Activated CD8-positive, alpha-beta T cell treated with anti-CD3 and anti-CD28 coated beads for 36 hours (primary cell): ENCODE results near the gene GRIK3. TPM values are rescaled to one million over a fixed set of nuclear protein-coding genes. Genes with fewer than 3 reads are reported as not detected.

Source experiments
- ATAC-seq: fragments of 200-7000 bp; cut with Tn5 transposase; one replicate; pipeline ENCODE4 v1.10.0; 2021; ENCODE audit warnings: mild to moderate bottlenecking, moderate library complexity
- CTCF ChIA-PET: fragments of 350-600 bp; sonication (Branson Sonifier 250); formaldehyde crosslinking; loops from one replicate; lab custom pipeline; 2021; ENCODE audit warnings: antibody characterized with exemption; lab: Charles Lee
- POLR2A ChIA-PET: fragments of 350-600 bp; sonication (Branson Sonifier 250); formaldehyde crosslinking; loops from one replicate; lab custom pipeline; 2021; ENCODE audit warnings: antibody characterized with exemption; lab: Charles Lee
- DNase-seq: peaks from one replicate; pipeline ENCODE4 v3.0.0-alpha.2; 2020
- H3K27ac Mint-ChIP-seq: one replicate; pipeline ENCODE4 v1.8.0; 2021; ENCODE audit warnings: mild to moderate bottlenecking, mixed read lengths
- H3K27me3 Mint-ChIP-seq: one replicate; pipeline ENCODE4 v1.8.0; 2021; ENCODE audit warnings: mixed read lengths
- H3K36me3 Mint-ChIP-seq: one replicate; pipeline ENCODE4 v1.8.0; 2021; ENCODE audit warnings: low read depth, mixed read lengths
- H3K4me1 Mint-ChIP-seq: one replicate; pipeline ENCODE4 v1.8.0; 2021; ENCODE audit warnings: low read depth, mixed read lengths
- H3K4me3 Mint-ChIP-seq: one replicate; pipeline ENCODE4 v1.8.0; 2021; ENCODE audit warnings: mild to moderate bottlenecking, moderate library complexity, mixed read lengths
- H3K9me3 Mint-ChIP-seq: one replicate; pipeline ENCODE4 v1.8.0; 2021; ENCODE audit warnings: mixed read lengths
- CTCF ChIP-seq: fragments of 200-600 bp; IDR thresholded peaks from one replicate; pipeline ENCODE4 v1.8.0; 2022; ENCODE audit warnings: antibody characterized with exemption, mild to moderate bottlenecking
- intact Hi-C: fragments of 100-400 bp; cut with micrococcal nuclease; formaldehyde crosslinking; loops from one replicate; pipeline ENCODE4 v1.10.0; 2022
- total RNA-seq, 2 experiments: library from RNA; stranded (reverse); gene quantifications; one replicate each; pipeline ENCODE4 v1.2.3, GENCODE V29; 2021

The GRIK3 gene
- total RNA-seq, 2 experiments from 2014 or later, result not detected

- ChIA-PET CTCF (no interaction called here), POLR2A (no interaction called here)
- no peak for ATAC-seq
- intact Hi-C loops, result no loop called here
- H3K9me3 Mint-ChIP-seq, result no peaks in the 10 kb centered on the region
- no peak overlapping the region for H3K27ac Mint-ChIP-seq
- H3K4me1 Mint-ChIP-seq, result no peaks in the 10 kb centered on the region
- H3K27me3 Mint-ChIP-seq, result no peaks in the 10 kb centered on the region
- no peaks in the 10 kb centered on the region for H3K36me3 Mint-ChIP-seq
- TF ChIP-seq CTCF, result no peak
- H3K4me3 Mint-ChIP-seq, result no peak overlapping the region
- no peak for DNase-seq
Observed at GRCh38 chr1:36818771-36819170, 215.5 kb downstream of the GRIK3 start.

DNA sequence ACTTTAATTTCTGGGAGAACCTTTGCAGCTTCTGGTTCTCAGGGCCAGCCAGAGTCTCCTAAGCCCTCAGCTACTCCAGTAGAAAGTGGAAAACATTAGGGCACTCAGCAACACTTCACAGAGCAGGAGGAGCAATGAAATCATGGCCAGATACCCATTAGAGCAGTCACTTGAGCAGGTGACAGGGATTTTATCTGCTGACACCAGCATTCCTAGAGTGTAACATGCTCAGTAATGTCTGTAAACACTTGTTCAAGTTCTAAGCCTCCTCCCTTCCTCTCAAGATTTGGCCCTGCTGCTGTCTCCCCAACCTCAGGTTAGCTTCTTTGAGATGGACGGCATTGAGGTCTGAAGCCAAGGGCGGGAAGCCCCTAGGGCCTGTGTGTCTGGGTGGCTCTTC is 218.0 kb downstream of the GRIK3 start:
- Mint-ChIP-seq H3K4me3 (no peak overlapping the region), H3K9me3 (no peaks in the 10 kb centered on the region), H3K4me1 (no peaks in the 10 kb centered on the region), H3K36me3 (no peaks in the 10 kb centered on the region), H3K27ac (no peak overlapping the region), H3K27me3 (no peaks in the 10 kb centered on the region)
- ChIA-PET POLR2A (no interaction called here), CTCF (no interaction called here)
- DNase-seq (no peak), ATAC-seq (no peak)
- no peak for TF ChIP-seq CTCF
- intact Hi-C loops, result no loop called here

GRCh38 chr1:36814774-36815173 is 219.5 kb downstream of the GRIK3 start:
- intact Hi-C loops, result no loop called here
- Mint-ChIP-seq H3K9me3 (no peaks in the 10 kb centered on the region), H3K4me1 (no peaks in the 10 kb centered on the region), H3K27me3 (no peaks in the 10 kb centered on the region), H3K4me3 (no peak overlapping the region), H3K27ac (no peak overlapping the region), H3K36me3 (no peaks in the 10 kb centered on the region)
- no peak for TF ChIP-seq CTCF
- ATAC-seq, result no peak
- no peak for DNase-seq
- POLR2A ChIA-PET, result no interaction called here
- CTCF ChIA-PET, result no interaction called here

GRCh38 chr1:36814083-36814482 is 220.2 kb downstream of the GRIK3 start:
- no peak overlapping the region for H3K27ac Mint-ChIP-seq
- no peaks in the 10 kb centered on the region for H3K27me3 Mint-ChIP-seq
- no peaks in the 10 kb centered on the region for H3K4me1 Mint-ChIP-seq
- no peaks in the 10 kb centered on the region for H3K36me3 Mint-ChIP-seq
- ATAC-seq (no peak), DNase-seq (no peak)
- ChIA-PET POLR2A (no interaction called here), CTCF (no interaction called here)
- no peaks in the 10 kb centered on the region for H3K9me3 Mint-ChIP-seq
- intact Hi-C loops, result no loop called here
- no peak overlapping the region for H3K4me3 Mint-ChIP-seq
- no peak for TF ChIP-seq CTCF

GRCh38 chr1:36807262-36807661 is 227.1 kb downstream of the GRIK3 start:
- CTCF ChIA-PET, result no interaction called here
- Mint-ChIP-seq H3K4me1 (no peaks in the 10 kb centered on the region), H3K4me3 (no peak overlapping the region), H3K36me3 (no peaks in the 10 kb centered on the region), H3K27ac (no peak overlapping the region), H3K9me3 (no peaks in the 10 kb centered on the region), H3K27me3 (peaks cover 5% of the 10 kb centered on the region)
- TF ChIP-seq CTCF, result no peak
- POLR2A ChIA-PET, result interaction anchor here (0.6 kb wide), 1 partner anchor 390 kb away, joined by 3 read pairs; no protein-coding TSS in a partner anchor
- intact Hi-C loops, result no loop called here
- DNase-seq (no peak), ATAC-seq (no peak)
